Mesenteric fat pad (tissue), 1 donor: ENCODE data around the gene ENGASE. TPM values are rescaled to one million over a fixed set of nuclear protein-coding genes. Genes with fewer than 3 reads are reported as not detected.

ENCODE experiments used
- DNase-seq: peaks from one replicate; pipeline ENCODE4 v3.0.0-alpha.2; 2020; ENCODE audit warnings: low spot score
- total RNA-seq: library from RNA; stranded (reverse); fragmentation: NEBNext Ultra II Directional; extraction: Animal tissue kit (Norgen Biotek cat#: 25700); gene quantifications from one replicate; pipeline ENCODE4 v1.2.1, GENCODE V29; 2021
- donor health status: DM: yes; HTN: yes; CAD: no.

Gene ENGASE
- total RNA-seq, 1 donor from 2014 or later, result 38.8 TPM

GRCh38 chr17:79038545-79039135 lies 36.0 kb upstream of the ENGASE start:
- peak; percentile 89 for DNase-seq

GRCh38 chr17:79039171-79039570 lies 35.5 kb upstream of the ENGASE start:
- peak; percentile 64 for DNase-seq

GRCh38 chr17:79039886-79040285 lies 34.7 kb upstream of the ENGASE start:
- DNase-seq, result peak; percentile 43

GRCh38 chr17:79041041-79041570 lies 33.5 kb upstream of the ENGASE start:
- DNase-seq, result peak; percentile 73

- peak; percentile 88 for DNase-seq
Observed at GRCh38 chr17:79041723-79042420, 32.8 kb upstream of the ENGASE start.

GRCh38 chr17:79042421-79043190 lies 32.0 kb upstream of the ENGASE start:
- peak; percentile 89 for DNase-seq

- peak; percentile 57 for DNase-seq
Observed at GRCh38 chr17:79043191-79043930, 31.3 kb upstream of the ENGASE start.

- DNase-seq, result peak; percentile 84
Observed at GRCh38 chr17:79043931-79044320, 30.7 kb upstream of the ENGASE start.

GRCh38 chr17:79044462-79044861 lies 30.2 kb upstream of the ENGASE start:
- DNase-seq, result peak; percentile 65

GRCh38 chr17:79045001-79045729 lies 29.5 kb upstream of the ENGASE start:
- DNase-seq, result peak; percentile 76

- DNase-seq, result peak; percentile 93
Observed at GRCh38 chr17:79045842-79046196, 28.8 kb upstream of the ENGASE start.

- peak; percentile 89 for DNase-seq
Observed at GRCh38 chr17:79046197-79046915, 28.3 kb upstream of the ENGASE start.

- peak; percentile 71 for DNase-seq
Observed at GRCh38 chr17:79046916-79047280, 27.7 kb upstream of the ENGASE start.

GRCh38 chr17:79047291-79047920 lies 27.2 kb upstream of the ENGASE start:
- DNase-seq, result peak; percentile 69

- DNase-seq, result peak; percentile 87
Observed at GRCh38 chr17:79047923-79048825, 26.4 kb upstream of the ENGASE start.

GRCh38 chr17:79048826-79049755 lies 25.5 kb upstream of the ENGASE start:
- DNase-seq, result peak; percentile 85

- DNase-seq, result peak; percentile 87
Observed at GRCh38 chr17:79049821-79050220, 24.8 kb upstream of the ENGASE start.
